ENCODE results near the gene NOXA1. TPM values are rescaled to one million over a fixed set of nuclear protein-coding genes. Genes with fewer than 3 reads are reported as not detected.

NOXA1 gene
- polyA plus RNA-seq, 3 donors, result 2.0 to 6.8 (median 3.1) TPM

DNA sequence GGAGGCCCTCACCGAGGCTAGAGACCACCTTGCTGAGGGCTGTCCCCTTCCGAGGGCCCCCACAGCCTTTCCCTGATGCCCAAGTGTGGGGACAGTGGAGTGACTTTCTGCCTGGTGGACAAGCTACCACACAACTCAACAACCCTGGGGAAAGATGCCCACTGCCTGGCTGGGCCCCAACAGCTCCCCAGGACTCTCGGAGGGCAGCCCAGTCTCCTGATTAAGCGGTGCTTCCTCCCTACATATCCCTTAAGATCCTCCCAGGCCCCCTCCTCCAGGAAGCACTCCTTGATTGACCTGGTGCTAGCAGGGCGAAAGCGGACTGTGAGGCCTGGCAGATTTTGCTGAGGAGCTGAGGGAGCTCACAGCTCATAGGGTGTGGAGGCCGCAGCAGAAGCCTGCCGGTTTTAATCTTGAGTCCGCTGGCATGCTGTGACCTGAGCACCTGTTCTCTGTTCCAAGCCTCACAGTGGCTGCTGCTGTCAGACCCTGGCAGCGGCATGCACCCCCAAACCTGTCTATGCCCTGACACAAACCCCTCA lies 33.7 kb downstream of the NOXA1 start:
- 65 to 98% (median 95%) methylated on average over 10 of the region's 10 CpGs for WGBS, 3 donors
- no peak overlapping the region for H3K27ac ChIP-seq (ENCODE audit: low read depth, low read length)

DNA sequence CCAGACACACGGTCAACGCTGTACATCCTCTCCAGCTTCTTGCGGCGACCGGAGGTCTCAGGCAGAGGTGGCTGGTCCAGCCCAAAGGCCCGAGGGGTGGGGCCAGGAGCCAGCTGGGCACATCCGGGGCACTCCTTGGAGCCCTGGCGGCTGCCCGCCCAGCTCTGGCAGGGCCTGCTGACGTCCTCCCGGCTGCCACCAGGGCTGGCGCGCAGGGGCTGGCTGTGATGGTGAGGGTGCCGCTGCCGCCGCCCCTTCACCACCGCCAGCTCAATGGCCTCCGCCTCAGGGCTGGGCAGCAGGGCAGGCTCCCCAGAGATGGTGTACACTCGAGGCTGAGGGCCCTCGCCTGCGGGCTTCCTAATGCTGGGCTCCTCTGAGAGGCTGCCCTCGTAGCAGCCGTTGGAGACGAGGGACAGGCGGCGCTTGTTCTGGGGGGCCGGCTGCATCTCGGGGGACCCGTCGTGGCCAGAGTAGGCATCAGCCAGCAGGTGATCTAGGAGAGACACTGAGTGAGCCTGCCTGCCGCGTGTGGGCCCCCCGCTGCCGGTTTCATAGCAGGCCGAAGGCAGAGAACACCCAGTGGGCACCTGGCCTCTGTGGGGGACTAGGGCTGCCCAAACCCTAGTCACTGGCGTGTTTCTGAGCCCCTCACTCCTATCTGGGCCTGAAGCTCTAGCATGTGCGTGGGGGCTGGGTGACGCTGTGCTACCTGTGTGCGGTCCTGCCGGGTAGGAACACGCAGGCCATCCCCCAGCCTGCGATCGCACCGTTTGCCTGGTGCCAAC lies 34.4 kb downstream of the NOXA1 start:
- WGBS, 3 donors, result 71 to 95% (median 94%) methylated on average over 38 to 44 of the region's 44 CpGs
- no peak overlapping the region for H3K27ac ChIP-seq (ENCODE audit: low read depth, low read length)

DNA sequence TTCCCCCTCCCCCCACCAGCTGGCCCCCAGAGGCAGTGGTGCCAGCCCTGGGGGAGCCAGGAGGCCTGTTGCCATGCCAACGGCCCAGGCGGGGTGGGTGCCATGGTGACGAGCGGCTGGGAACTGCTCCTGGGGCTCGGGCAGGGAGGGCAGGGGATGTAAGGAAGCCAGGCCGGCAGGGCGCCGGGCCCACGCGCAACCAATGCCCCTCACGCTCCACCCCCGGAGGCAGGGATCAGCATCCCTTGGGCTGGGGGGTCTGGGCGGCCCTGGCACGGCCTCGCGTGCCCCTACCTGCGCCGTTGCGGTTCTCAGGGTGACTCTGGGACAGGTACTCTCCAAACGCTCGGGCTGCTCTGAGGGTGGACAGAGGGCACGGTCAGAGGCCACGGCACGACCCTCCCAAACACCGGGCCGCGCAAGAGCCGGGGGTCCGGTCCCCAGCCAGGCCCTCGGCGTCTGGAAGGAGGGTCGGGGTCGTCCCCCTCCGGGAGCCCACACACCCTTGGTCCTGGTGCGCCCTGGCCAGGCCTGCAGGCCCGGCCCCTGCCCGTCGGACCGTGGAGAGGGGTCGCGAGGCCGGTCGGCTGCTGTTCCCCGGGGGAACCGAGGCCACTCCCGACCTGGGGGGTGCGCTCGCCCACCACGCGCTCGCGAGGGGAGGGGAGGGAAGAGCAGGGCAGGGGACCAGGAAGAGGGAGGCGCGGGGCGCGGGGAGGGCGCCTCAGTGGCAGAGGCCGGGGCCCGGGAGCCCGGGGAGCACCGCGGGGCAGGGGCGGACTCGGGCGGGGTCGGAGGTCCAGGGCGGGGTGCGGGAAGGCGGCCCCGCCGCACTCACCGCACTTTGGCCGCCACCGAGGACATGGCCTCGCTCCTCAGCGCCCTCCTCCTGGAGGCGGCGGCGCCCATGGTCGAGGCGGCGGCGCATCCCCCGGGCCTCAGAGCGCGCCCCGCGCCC lies 35.3 kb downstream of the NOXA1 start:
- no peak overlapping the region for H3K27ac ChIP-seq (ENCODE audit: low read depth, low read length)
- WGBS, 3 donors, result 16 to 34% (median 17%) methylated on average over 54 to 88 of the region's 88 CpGs

DNA sequence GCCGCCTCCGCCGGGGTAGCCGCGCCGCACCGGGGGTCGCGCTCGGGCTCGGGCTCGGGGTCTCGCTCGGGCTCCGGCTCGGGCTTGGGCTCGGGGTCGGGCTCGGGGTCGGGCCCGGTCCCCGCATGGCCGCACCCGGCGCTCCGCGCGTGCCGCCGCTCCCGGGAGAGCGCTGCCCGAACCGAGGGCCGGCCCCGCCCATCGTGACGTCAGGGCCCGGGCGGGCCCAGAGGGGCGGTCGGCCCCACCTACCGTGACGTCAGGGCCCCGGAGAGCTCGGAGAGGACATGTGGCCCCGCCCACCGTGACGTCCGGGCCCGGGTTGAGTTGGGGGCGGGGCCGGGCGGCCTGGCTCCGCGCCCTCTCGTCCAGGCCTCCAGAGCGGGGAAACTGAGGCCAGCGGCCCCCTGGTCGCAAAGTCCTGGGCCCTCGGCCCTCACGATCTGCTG lies 36.0 kb downstream of the NOXA1 start, which contains the start of gene NSMF:
NSMF (minus strand) TSS at position 183 of the 449 bp plus-strand sequence. CDS start 232 bp downstream, outside the sequence.
- WGBS, 3 donors, result 0 to 1% (median 1%) methylated on average over 48 to 62 of the region's 62 CpGs

DNA sequence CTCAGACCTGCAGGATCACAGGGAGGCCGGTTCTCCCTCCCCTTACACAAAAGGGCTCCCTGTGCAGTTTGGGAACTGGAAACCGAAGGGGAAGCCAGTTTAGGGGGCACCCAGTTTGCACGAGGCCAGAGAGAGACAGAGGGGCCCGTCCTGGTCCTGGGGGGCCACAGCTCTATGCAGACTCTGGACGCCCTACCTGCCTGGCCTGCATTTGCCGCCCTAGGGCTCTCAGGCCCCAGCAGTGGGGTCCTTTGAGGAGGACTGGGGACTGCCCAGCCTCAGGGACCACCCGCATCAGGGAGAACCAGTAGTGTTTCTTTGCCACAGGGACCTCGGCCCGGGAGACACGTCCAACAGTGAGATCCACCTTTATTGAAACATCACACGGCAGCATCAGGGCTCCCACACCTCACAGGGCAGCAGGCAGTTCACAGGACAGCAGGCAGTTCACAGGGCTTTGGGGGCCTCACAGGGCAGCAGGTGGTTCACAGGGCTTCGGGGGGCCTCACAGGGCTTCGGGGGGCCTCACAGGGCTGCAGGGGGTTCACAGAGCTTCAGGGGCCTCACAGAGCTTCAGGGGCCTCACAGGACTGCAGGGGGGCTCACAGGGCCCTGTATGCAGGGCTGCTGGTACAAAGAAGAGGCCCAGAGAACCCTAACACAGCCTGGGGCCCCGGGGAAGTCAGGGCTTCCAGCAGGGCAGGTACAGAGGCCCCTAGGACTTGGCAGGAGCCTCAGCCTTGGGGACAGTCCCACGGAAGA lies 36.6 kb downstream of the NOXA1 start:
- 43 to 50% (median 48%) methylated on average over 14 to 15 of the region's 15 CpGs for WGBS, 3 donors
- H3K27ac ChIP-seq (ENCODE audit: low read depth, low read length), result no peak overlapping the region

More for the DNA sequence above, 36.0 kb downstream of the NOXA1 start, which contains the start of gene NSMF:
- no peak within 1 kb of the TSS for H3K27ac ChIP-seq (ENCODE audit: low read depth, low read length)

DNA sequence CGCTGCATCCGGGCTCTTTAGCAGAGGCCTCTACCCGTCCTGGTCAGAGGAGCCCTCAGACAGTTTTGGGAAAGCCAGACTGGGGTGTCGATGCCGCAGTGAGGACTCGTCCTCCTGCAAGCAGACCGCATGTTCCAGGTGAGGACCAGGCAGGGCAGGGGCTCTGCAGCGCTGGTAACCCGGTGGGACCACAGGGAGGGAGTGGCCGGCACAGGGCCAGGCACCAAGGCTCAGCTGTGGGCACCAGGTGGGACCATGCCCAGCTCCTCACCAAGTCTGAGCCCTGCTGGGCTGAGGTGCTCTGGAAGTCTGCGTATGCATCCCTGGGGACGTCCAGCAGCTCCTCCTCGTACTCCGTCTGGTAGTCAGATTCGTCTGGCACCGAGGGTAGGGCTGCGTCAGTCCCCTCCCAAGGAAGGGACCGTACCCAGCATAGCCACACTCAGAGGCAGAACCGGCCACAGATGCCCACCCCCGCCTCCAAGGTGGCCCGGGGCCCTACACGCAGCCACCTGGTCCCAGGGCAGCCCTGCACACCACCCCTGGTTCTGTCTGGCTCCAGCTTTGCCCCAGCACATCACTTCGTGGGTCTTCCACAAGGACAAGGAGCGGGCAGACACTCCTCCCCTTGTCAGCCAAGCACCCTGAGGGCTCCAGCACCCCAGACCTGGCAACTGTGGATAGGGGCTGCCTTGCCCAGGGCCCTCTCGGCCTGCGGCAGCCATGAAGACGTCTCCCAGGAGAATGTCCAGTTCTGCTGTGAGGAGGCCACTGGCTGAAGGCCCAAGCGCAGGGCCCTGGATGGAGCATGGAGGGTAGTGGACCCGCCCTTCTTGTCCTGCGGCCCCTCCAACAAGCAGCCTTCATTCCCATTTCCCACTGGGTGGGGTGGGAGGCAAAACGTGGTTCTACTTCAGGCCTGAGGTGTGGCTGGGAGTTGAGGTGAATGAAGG lies 37.4 kb downstream of the NOXA1 start:
- H3K27ac ChIP-seq (ENCODE audit: low read depth, low read length), result no peak overlapping the region
- WGBS, 3 donors, result 93 to 95% (median 94%) methylated on average over 31 of the region's 31 CpGs

DNA sequence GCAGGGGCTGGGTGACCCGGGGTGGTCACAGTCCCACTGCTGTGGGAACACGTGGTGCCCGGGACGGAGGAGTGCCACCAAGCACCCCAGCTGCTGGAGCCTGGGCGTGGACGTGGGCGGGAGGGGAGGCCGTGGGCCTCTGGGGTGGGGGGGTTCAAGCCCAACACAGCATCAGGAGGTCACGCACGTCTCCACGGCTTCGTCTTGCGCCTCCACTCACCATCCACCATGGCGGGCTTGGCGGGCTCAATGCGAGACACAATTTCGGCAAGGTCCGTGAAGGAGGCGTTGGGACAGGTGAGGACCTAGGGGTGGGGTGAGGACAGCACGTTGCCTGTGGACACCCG lies 38.1 kb downstream of the NOXA1 start:
- WGBS, 3 donors, result 90 to 93% (median 92%) methylated on average over 20 to 21 of the region's 21 CpGs
- no peak overlapping the region for H3K27ac ChIP-seq (ENCODE audit: low read depth, low read length)

DNA sequence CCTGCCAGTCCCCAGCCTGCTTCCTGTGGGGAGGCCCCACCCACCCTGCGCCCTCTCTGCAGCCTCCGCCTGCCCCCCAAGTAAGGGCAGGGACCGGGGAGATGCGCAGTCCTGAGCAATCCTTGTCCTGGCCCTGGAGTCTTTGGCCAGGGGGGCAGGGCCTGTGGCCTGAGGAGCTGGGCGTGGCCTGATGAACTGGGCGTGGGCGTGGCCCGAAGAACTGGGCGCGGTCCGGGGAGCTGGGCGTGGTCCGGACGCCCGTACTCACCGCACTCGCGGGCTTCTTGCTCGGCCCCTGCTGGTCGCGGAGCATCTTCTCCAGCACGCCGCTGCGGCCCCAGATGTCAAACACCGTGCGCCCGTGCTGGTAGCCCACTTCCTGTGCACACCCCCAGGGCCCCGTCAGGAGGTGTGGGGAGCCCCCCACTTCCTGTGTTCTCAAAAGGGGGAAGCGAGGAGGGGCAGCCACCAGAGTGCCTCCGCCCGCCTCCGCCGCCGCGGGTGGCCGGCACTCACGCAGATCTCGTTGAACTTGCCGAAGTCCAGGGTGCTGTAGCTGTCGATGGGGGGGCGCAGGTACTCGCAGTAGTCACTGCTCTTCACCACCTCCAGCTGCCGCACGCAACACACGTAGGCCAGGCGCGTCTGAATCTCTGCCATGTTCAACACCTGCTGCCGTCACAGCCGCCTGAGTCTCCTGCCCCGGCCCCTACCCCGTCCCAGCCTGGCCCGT lies 38.6 kb downstream of the NOXA1 start:
- 52 to 65% (median 61%) methylated on average over 48 to 52 of the region's 52 CpGs for WGBS, 3 donors
- no peak overlapping the region for H3K27ac ChIP-seq (ENCODE audit: low read depth, low read length)

DNA sequence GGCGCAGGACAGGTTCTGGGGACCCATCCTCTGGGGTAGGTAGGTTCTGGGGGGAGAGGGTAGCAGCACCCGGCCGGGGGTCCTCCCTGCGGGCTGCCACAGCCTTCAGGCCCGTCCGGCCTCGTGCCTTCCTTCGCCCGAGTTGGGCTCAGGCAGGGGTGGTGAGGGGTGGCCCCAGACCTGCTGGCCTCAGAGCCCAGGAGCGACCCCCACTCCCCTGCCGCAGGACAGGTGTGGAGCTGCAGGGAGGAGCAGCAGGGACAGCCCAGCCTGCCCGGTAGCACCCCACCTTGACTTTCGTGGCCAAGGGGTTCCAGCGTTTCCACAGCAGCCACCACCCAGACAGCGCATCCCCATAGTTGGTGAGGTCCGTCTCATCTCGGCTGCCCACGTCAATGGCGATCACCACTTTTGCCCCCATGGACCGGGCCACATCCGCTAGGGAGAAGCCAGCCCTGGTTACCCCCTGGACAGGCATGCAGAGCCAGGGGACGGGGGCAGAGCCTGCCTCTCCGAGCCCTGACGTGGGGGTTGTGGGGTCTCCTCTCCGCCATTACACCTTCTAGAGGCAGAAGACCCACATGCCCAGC lies 39.3 kb downstream of the NOXA1 start:
- H3K27ac ChIP-seq (ENCODE audit: low read depth, low read length), result no peak overlapping the region
- 89 to 97% (median 91%) methylated on average over 25 of the region's 25 CpGs for WGBS, 3 donors

DNA sequence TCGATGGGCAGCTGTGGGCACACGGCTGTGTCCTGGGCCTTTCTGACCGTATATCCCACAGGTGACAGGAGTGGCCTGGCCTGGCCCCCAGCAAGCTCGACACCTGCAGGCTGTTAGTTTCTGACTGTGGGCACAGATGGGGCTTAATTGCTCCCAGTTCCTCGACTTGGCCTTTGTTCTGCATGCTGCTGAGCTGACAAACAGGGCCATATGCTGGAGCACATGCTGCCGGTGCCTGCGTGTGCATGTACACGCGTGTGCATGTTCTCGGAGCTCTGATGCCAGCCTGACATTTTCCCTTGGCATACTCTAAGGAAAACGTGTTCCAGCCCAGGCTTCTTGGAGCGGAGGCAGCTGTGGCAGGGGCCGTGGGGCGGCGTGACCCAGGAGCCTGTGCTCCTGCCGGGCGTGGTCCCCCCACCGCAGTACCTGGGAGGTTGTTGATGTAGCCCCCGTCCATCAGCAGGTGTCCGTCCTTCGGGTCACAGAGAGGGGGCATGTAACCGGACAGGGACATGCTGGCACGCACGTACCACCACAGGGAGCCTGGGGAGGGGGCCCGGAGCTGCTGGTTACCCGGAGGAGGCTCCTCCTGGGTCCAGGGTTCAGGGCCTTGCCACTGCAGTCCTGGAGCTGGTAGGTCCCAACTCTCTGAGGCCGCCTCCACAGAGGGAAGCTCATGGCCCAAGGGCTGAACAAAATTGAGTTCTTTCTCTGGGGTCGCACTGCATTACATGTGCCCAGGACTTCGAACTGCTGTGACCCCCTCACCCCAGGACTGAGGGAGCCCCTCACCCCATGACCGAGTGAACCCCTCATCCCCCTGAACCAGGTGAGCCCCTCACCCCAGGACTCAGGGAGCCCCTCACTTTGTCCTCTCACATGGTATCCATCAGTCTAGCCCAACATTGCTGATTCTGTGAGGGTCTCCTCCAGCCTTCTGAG lies 40.1 kb downstream of the NOXA1 start:
- H3K27ac ChIP-seq (ENCODE audit: low read depth, low read length), result no peak overlapping the region
- WGBS, 3 donors, result 92 to 95% (median 94%) methylated on average over 30 of the region's 30 CpGs

DNA sequence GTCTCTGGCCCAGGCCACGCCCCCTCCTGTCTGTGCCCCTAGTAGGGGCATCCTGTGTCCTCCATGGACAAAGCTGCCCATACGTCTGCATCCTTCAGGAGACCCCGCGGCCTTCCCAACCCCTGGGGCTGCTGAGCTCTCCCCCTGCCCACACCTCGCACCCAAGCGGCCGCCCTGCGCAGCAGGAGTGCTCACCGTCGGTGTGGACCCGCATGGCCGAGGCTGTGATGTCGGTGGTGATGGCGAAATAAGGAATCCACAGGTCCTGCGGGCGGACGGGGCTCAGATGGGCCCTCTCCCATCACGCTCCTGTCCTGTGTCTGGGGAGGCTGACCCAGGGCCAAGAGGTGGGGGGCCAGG lies 40.7 kb downstream of the NOXA1 start:
- no peak overlapping the region for H3K27ac ChIP-seq (ENCODE audit: low read depth, low read length)
- WGBS, 3 donors, result 95 to 97% (median 96%) methylated on average over 18 of the region's 18 CpGs

DNA sequence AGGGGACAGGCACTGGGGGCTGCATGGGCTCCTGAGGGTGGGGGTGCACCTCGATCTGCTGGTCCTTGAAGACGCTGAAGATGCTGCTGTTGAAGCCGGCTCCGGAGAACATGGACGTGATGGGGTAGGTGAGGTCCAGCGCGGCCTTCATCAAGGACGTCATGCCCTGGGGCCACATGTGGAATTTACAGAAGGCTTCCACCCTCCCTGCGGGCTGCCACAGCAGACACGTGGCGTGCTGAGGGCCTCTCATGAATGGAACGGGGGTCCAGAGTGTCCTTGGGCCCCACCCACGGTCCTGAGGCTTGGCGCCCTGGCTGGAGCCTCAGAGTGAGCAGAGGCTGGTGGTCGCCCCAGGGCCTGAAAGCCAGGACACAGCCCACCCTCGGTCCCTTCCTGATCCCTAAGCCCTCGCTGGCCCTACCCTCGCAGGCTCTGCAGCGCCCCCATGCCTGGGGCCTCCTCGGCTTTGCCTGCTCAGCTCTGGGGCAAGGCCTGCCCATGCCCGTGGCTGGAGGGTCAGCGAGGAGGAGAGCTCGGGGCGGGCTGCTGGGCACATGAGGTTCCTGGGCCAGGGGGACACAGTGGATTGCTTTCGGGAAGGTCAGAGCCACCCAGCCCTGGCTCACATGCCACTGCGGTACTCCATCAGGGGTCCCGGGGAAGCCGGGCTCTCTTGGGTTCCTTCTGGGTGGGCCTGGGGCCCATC lies 41.3 kb downstream of the NOXA1 start:
- H3K27ac ChIP-seq (ENCODE audit: low read depth, low read length), result no peak overlapping the region
- WGBS, 3 donors, result 92 to 95% (median 94%) methylated on average over 21 to 28 of the region's 28 CpGs

DNA sequence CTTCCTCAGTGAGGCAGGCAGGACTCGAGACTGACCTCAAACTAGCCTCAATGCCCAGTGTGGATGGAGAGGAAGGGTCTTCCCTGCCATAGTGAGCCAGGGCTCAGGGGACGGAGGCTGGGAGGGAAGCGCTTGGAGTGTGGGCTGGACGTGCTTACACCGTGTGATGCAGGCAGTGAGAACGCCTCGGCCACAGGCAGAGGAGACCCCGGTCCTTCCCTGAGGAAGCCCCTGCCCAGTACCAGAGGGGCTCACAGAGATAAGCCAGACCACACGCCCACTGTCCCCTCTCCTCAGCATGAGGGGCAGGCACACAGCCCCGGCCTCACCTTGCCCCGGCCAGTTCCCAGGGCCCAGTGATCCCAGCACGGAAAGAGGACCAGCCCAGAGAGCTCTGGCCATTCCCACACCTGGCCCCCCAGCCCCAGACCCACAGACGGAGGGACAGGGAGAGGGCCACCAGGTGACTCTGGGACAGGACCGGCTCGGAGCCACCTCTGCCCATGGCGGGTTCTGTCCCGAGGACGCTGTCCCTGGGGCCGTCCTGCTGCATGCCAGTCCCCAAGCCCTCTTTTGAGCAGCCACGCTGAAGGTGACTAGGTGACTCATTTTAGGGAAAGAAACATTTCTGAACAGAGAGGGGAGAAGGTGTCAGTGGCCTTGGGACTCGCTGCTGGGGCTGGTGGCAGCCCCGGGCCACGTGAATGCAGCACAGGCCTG lies 42.0 kb downstream of the NOXA1 start:
- WGBS, 3 donors, result 90 to 94% (median 92%) methylated on average over 22 to 23 of the region's 23 CpGs

DNA sequence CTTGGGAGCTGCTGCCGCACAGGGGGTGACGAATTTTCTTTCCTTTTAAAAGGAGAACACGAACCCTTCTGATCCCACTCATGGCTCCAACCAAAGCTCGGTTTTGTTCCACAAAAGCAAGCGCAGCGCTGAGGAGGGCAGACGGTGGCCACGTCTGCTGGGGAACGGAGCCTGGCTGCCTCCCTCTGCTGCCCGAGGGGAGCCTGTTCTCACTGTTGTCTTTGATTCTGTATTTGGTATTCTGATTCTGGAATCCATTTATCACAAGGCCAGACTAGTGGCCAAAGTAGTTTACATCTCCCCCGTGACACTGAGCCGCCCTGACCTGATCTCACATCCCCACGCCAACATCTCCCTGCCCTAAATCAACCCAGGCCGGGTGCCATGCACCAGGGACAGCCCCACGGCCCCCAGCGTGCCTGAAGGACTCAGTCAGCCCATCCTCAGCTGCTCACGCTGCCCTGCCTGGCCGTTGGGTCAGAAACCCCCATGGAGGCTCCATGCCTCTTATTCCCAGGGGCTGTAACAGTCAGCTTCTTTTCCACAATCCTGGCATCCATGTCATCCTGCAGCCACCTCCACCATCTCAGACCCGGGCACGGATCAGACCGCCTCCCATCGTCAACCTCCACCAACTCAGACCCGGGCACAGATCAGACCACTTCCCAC lies 42.7 kb downstream of the NOXA1 start:
- no peak overlapping the region for H3K27ac ChIP-seq (ENCODE audit: low read depth, low read length)
- 88 to 91% (median 91%) methylated on average over 23 of the region's 23 CpGs for WGBS, 3 donors

More for the DNA sequence above, 42.0 kb downstream of the NOXA1 start:
- H3K27ac ChIP-seq (ENCODE audit: low read depth, low read length), result no peak overlapping the region
